ENCODE results near the gene MYO9A.

DNA sequence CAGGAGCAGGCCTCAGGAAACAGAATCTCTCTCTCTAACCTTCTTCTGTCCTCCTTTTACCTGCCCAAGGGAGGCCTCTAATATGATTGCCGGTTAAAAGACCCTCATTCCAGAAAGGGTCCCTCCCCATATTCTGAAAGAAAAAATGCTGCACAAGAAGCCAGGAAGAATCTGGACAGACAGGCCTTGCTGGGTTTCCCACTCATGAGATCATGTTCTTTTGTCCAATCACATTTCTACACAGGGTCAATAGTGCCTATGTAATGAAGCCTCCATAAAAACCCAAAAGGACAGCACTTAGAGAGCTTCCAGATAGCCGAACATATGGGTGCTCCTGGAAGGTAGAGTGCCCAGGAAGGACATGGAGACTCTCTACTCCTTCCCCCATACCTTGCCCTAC, 146.0 kb downstream of the MYO9A start:
- TF ChIP-seq SUZ12 (IDR thresholded peaks at IDR 0.05; ENCODE audit: extremely low read depth, insufficient read depth, insufficient read length): no peak
- TF ChIP-seq YY1 (IDR thresholded peaks at IDR 0.05; ENCODE audit: insufficient read depth, insufficient read length): no peak

Data from NT2/D1 (cell line).